DMS 273 (cell line): ENCODE measurements around the gene KCNJ5.
A peak's percentile ranks its signal among the peaks of the same experiment; 100 is the strongest.

Experiments used
- DNase-seq: peaks from one replicate; lab custom pipeline; 2025; ENCODE audit not compliant: unreplicated experiment; lab: John Stamatoyannopoulos, UW

The KCNJ5 gene

DNA sequence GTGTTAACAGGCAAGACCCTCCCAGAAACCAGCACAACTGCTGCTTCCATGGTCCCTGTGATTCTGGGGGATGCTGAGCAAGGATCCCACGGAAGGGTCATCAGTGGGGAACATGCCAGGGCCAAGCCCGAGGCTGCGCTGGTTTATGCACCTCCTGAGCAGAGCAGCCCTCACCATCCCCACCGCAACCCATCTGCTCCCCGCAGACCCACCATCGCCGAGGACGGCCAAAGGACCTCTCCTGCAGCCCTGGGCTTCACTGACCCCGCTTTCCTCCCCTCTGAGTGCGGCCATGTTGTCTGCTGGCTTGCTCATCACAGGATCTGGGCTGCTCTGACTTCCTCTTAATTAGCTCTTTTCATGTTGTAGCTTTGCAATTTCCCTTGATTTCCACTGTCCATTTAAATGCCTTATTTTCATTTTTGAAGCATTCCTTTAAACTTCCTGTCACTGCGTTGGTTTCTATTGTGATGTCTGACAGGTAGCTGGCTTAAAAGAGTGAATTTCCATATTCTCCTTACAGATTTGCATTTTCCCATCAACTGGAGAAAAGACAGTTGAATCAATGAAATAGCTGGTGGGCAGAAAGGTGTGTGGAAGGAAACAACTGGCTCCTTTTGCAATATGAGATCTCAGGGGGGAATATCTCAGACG, 36.7 kb downstream of the KCNJ5 start:
- no peak for DNase-seq

DNA sequence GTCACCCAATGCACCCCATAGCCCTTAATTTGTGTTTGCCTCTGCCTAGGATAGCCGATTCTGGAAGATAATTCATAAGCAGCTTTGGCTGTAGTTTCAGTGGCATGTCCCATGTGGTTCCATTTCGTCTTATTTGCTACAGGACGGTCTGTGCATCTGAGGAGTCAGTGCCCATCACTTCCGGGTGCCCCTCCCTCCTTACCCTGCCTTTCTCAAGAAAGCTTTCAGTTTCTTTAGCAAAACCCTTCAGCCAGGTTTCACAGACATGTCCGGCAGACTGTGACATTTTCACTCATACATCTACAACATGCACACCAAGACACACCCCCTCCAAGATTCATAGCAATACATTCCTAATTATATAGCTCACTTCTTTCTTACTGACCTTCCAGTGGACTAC, 37.2 kb downstream of the KCNJ5 start:
- DNase-seq, result no peak

DNA sequence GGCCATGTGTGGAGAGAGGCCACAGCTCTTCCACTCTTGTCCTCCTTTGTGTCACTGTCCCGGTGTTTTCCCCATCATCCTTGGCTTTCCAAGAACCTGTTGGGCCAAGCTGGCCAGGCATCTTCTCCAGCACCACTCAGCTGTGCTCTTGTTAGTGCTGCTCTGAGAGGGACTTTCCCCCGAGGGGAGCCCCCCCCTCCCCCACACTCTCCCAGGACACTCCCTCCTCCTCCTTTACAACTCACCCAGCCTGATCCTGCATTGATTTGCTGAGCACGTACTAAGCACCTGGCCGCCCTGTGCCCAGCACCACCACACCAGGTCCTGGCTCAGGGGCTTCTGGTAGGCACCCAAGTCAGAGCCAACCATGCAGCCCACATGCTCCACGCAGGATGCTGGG, 38.3 kb downstream of the KCNJ5 start:
- DNase-seq, result no peak

DNA sequence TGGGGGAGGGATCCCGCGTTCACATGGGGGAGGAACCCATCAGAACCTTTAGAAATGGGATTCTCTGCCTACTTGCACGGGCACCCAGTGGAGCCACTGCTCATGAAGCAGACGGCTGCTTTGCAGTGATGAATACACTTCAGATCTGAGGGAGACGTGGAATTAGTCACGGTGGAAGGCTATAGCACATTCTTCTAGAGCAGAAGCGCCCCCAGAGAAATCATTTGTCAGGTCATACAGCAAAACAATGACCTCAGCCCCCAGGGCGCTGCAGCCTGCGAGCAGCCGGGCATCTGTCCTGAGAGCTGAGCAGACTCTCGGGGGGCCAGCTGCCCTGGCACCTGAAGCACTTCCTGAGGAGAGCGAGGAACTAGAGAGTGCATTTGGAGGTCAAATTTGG, 38.8 kb downstream of the KCNJ5 start:
- DNase-seq, result peak; percentile 67

DNA sequence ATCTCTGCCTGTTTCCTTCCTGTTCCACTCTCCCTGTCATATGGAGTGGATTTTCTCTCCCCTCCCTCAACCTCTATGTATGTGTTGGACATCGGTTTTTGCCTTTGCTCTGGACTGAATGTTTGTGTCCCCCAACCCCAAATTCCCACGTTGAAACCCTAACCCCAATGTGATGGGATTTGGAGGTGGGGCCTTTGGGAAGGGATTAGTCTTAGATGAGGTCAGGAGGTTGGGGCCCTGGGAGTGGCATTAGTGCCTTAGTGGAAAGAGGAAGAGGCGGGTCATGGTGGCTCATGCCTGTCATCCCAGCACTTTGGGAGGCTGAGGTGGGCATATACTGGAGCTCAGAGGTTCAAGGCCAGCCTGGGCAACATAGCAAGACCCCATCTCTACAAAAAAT, 39.9 kb downstream of the KCNJ5 start:
- DNase-seq, result no peak

DNA sequence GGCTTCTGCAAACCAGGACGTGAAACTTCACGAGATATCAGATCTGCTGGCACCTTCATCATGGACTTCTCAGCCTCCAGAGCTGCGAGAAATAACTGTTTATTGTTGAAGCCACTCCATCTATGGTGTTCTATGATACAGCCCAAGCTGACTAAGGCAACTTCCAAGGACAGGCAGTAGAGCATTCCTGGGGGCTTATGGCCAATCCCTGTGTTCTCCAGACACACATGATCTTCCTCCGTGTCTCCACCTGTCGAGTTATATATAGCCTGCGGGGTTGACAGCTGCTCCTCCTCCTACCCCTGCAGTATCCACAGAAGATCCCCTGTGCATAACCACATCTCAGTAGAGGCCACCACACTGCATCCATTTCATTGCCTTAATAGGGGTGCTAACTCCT, 40.5 kb downstream of the KCNJ5 start:
- peak; percentile 64 for DNase-seq

DNA sequence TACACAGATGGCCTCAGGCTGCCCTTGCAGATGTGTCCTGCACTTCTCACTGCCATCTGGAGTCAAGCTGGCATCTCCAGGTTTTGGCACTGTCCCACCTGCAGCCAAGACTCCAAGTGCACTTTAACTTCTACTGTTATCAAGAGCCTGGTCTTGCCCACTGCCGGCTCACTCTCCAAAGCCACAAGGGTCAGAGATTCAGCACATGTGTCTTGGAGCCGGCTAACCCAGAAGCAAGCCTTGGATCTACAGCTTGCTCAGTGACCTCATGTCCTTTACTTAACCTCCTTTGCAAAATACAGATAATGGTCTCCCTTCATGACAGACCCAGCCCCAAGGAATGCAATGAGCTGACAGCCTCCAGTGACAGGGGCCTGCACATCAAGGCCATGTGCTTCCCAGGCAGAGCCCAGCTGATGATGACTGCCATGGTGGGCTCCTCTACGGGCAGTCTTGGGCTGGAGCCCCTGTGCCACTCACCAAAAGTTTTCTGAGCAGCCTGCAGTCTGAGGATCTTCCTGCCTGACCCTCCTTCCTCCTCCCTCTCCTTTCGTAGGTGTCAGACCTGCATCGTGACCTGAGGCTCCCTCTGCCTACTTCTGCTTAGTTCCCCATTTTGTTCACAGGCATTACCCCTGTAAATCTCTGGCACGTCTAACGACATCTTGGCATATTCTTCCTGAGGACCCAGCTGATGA, 42.5 kb downstream of the KCNJ5 start:
- peak; percentile 86 for DNase-seq

DNA sequence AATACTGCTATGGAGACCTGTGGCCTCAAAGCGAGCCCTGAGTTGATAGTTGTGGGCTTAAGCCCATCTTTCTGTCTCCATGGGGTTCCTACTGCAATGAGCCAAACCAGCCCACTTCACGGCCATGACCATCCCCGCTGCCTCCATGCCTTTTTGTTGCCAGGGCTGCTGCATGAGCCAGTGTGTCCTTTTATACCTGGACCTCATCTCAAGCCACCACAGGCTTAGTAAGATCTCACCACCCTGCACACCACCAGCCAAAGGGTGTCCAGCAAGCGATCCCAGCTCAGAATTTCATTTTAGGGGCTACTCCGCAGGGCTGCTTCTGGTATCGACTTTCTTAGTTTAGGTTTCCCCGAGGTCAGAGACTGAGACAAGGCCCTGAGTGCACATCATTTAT, 43.2 kb downstream of the KCNJ5 start:
- DNase-seq, result no peak

DNA sequence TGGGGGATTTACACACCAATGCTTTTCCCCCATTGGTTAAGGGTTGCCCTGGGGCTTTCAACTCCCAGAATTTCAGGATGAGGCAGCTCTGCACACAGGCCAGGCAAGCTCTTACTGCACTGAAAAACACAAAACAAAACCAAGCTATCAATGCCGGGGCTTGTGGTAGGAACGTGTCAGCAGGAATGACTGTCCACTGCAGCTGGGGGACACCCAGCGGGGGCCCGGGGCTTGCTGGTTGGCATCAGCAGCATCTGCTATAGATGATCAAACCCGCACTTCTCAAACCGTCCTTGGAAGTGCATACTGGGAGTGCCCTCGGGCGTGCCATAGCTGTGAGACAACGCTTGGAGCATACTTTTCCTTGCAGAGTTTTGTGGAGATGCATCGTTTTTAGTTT, 43.8 kb downstream of the KCNJ5 start:
- DNase-seq, result no peak

DNA sequence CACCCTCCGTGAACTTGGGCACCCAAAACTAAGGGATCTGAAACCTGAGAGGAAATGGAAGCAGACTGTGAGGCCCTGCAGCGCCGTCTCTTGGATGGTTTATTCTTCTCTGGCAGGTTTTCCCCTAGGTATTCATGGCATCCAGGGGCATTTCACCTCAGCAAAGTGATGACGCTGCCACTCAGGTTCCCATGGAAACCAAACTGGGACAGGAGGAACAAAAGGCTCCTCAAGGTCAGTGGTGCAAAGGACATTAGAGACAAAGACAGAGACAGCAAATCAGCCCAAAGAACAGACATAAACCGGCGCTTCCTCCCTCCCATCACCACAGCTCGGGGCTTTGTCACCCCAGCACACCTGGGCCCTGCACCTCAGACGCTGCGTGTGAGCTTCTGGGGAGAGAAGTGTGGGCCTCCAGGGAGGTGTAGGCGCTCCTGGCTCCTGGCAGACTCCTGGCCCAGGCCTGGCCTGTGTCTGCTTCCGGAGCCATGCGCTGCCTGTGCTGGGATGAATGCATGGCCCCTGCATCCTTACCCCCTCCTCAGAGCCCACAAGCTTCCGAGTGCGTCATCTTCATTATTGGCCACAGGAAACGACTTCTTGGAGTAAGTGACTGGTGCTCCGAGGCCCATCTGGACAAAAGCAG, 45.6 kb downstream of the KCNJ5 start:
- no peak for DNase-seq

DNA sequence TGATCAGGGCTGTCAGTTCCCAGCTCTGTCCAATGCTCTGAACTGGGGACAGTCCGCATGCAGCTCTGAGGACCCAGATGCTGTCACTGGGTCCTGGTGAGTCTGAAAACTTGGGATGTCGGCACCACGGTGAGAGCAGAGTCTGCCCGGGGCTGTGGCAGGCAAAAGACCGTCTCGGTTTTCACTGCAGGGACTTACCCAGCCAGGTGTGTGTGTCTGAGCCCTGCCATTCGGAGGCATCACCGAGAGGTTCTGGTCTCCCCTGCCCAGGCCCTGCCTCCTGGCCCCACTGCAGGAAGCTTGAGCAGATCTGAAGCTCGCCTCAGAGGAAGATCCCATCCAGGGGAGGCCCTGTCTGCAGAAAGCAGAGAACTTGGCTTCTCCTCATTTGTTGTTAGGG, 46.3 kb downstream of the KCNJ5 start:
- DNase-seq, result no peak

DNA sequence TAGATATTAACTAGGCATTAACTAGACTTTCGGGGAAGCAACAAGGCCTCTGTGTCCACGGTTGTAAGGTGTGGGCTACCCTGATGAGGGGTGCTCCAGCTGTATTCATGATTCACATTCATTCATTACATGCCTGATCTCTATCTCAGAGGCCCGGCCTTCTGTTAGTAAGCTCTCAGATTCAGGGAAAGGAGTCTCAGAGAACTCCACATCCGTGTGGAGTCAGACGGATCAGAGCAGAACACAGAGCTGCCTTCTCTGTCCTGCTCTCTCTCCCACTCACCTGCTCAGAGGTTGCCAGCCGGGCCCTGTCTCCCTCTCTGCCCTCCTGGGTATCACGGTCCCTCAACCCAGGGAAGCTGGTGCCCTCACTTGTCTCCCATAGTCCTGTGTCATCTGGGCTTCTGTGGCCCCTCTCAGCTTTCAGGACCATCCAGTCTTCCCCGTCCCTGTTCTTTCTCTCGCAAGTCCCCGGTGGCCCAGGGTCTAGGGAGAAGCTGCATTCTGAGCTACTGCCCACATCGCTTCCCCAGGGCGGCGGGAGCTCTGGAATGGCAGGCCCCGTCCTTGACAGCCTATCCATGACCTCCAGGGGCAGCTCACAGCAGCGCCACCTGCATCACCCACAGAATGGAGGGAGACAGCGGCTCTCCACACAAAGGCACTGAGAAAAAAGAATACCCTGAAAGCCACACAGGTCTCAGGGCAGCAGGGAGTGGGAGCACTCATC, 47.2 kb downstream of the KCNJ5 start:
- DNase-seq, result no peak

DNA sequence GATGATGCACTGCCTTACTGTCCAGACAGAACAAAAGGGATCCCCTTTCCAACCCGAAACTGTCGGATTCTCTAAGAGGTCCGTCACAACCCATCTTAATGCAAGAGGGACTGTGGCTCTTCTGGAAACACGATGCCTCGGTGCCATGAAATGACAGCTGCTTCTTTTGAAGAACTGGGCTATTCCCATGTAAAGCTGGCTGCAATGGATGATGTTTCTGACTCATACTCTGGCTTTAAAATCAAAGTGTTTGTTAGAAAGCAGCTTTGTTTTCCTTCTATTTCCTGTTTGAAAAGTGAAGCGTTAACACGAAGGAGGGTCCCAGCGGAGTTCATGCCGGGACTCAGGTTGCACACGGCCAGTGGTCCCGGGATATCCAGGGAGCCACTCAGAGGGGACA, 48.4 kb downstream of the KCNJ5 start:
- peak; percentile 8 for DNase-seq

DNA sequence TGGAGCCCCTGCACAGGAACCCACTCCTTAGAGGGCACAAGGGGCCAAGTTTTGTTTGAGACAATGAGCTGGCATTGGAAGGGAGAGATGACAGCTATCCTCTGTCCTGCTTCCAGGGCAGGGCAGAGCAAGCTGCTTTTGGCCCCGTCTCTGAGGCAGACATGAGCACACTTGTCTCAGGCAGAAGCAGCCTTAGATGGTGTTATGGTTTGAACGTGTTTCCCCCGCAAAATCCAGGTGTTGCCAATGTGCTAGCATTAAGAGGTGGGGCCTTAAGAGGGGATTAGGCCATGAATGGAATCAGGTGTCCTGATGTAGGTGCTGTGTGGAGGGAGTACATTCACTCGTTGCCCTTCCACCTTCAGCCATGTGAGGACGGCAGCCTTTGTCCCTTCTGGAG, 49.0 kb downstream of the KCNJ5 start:
- DNase-seq, result no peak

DNA sequence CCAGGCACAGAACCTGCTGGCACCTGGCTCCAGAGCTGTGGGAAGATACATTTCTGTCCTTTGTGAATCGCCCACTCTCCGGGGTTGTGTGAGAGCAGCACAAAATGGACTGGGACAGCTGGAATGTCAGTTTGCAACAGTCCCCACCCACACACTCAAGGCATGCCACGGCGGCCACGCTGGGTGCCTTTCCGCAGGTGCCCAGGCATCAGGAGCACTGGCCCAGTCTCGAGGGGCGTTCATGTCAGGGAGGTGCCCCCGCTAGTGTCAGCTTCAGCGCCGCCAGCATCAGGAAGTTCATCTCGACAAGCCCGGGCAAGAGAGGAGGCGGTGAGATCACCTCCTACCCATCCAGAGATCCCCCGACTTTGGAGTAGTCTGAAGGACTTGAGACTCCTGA, 49.4 kb downstream of the KCNJ5 start:
- DNase-seq, result peak; percentile 25

DNA sequence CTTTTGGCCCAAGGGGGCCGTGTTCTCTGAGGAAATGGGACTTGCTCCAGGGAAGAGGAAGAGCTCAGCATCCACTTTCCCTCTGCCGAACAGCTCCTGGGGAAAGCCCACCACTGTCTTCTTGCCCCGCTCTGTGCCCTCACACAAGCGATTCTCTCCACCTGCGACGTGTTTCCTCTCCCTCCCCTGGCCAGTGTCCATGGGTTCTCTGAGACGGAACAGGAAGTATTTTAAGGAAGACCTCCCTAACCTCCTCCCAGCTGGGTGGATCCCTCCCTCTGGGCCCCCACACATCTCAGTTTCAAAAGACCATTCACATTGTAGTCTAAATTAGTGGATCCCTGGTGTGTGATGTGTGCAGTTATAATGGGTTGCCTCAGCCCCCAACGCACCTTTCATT, 50.0 kb downstream of the KCNJ5 start:
- no peak for DNase-seq

DNA sequence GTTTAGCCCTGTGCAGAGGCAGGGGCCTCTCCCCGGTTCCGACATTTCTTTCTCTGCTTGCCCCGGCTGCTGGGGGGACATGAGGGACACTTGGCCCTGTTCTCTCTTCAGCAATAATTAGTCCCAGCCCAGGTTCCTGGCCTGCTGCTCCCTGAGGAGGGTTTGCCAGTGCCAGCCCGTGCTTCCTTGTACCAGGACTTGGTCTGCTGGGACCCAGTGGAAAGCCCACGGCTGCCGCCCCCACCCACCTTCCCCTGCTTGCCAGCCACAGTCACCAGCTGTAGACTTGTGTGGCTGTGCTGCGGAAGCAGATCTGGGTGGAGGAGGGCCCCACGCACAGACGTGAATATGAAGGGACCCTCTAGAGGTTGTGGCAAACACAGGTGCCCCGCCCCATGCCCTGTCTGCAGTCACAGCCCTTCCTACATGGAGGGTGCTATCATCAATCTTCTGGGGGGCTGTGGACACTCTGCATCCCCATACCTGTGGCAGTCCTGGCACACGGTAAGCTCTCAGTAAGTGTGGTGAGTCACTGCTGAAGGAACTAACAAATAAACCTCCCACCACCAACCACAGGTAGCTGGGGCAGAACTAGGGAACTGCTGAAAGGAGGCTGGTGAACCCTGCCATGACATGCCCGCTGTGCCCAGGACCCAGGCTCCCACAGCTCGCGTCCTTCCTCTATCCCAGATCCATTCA, 50.6 kb downstream of the KCNJ5 start:
- no peak for DNase-seq

DNA sequence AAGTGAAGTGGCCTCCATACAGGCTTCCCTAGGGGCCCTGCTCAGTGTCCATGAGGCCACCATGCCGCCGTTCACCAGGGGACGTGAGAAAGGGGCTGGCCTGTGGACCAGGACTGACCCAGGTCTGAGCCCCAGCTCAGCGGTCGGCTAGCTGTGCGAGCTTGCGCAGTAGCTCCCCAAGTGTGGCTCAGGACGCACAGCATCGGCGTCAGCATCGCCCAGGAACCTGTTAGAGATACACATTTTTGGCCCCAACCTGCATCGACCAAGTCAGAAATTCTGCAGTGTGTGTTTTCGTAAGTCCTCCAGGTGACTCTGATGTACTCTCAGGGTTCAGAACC, 51.1 kb downstream of the KCNJ5 start:
- DNase-seq, result no peak

DNA sequence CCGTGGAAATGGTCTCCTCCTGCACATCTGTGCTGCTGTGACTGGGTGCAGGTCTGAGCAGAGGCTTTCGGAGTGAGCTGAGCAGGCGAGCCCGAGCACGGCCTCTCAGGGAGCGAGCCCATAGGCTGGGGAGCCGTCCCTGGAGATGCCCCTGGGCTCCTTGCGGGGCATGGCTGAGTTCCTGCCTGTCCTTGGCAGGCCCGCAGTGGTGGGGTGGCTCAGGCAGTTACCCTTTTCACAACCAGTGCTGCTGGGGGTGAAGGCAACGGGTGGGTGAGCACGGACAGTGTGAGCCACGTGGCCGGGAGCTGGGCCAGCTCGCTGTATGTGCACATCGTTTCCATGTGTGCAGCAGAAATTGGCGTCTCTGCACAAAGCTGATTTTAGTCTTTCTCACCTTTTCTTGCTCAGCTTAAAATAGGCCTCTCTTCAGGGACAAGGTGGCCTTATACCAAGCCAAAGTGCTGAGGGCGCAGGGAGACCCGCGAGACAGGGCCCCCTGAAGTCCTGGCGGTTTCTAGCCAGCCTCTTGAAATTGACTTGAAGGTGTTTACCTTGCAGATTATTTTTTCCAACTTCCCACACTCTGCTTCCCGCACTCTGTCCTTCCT, 51.8 kb downstream of the KCNJ5 start, which contains the start of gene TP53AIP1:
Gene TP53AIP1 (minus strand): TSS at position 55 of the 611 bp plus-strand sequence. CDS start 5,053 bp downstream, outside the sequence.
- DNase-seq, result no peak

DNA sequence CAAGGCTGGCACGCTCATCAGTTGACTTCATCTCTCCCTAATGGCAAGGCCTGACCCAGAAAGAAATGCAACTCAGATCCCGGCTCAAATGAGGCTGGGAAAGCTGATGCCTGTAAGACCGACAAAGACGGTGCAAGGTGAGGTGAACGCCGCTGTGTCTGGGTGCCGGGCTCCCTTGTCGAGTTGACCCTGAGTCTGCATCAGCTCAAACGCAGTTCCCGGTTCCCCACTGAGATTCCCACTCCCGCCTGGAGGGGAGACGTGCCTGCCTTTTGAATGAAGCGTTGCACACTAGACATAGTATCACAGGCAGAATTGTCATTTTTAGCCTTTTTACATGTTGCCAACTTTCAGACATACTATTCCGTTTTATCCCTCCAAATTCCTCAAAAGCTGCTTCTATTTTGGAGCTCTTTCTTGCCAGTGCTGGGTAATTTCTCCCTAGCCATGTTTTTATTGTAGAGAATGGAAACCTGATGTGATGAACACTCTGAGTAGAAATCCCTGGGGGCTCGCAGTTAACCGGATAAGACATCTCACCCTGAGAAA, 52.3 kb downstream of the KCNJ5 start:
- no peak for DNase-seq

DNA sequence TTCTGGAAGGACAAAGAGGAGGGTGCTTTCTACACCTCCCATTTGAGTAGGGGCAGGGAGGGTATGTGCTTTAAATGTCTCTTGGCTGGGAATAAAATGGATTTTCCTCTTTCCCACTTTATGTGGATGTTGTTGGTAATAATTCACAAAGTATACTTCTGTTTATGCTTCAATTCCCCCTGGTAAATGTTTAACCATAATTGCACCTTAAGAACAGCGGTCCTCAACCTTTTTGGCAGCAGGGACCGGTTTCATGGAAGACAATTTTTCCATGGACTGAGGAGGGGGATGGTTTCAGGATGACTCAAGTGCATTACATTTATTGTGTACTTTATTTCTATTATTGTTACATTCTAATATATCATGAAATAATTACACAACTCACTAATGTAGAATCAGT, 55.5 kb downstream of the KCNJ5 start:
- no peak for DNase-seq
